Endothelial cell of umbilical vein (primary cell): ENCODE measurements around the gene KRTAP5-6.

ENCODE experiments used
- CTCF ChIP-seq, 2 donors: IDR thresholded peaks; 1 replicate in 1 of 2; 2 replicates in 1 of 2; pipeline ENCODE4 v1.5.1; 2011; ENCODE audit warnings: low read length in 2 of 2, mild to moderate bottlenecking in 2 of 2, moderate library complexity in 2 of 2, control low read depth in 1 of 2, inconsistent platforms in 1 of 2, low read depth in 1 of 2; ENCODE audit not compliant: insufficient read depth in 1 of 2; ENCODE audit errors: extremely low read depth in 1 of 2
- EZH2 ChIP-seq: IDR thresholded peaks from 2 replicates; pipeline ENCODE4 v1.6.1; 2012; ENCODE audit warnings: borderline replicate concordance, low read depth, mild to moderate bottlenecking, moderate library complexity, low read length, inconsistent platforms; ENCODE audit not compliant: severe bottlenecking
- JUN ChIP-seq: IDR thresholded peaks from 2 replicates; pipeline ENCODE4 v1.6.1; 2011; ENCODE audit warnings: borderline replicate concordance, low read depth; ENCODE audit not compliant: insufficient read length, insufficient read depth
- MYC ChIP-seq: IDR thresholded peaks from one replicate; pipeline ENCODE4 v1.6.1; 2011; ENCODE audit warnings: mild to moderate bottlenecking, low read depth, low read length
- POLR2A ChIP-seq: IDR thresholded peaks from 2 replicates; pipeline ENCODE4 v1.6.1; 2012; ENCODE audit warnings: low read depth, mild to moderate bottlenecking, control low read depth, low read length
- POLR2AphosphoS5 ChIP-seq: IDR thresholded peaks from 2 replicates; pipeline ENCODE4 v1.6.1; 2012; ENCODE audit warnings: low read depth, mild to moderate bottlenecking, control low read depth, low read length, moderate library complexity; ENCODE audit not compliant: insufficient read depth

GRCh38 chr11:1728931-1729691, 32.1 kb downstream of the KRTAP5-6 start:
- TF ChIP-seq CTCF (IDR thresholded peaks at IDR 0.05; ENCODE audit: extremely low read depth in 1 of 2, insufficient read depth in 1 of 2, low read depth in 1 of 2, low read length in 2 of 2) = no peak
- no peak for TF ChIP-seq POLR2A
- TF ChIP-seq POLR2AphosphoS5 = no peak
- no peak for TF ChIP-seq JUN
- TF ChIP-seq MYC = no peak
- TF ChIP-seq EZH2 = no peak
